ENCODE measurements around the gene TRIM2. TPM values are rescaled to one million over a fixed set of nuclear protein-coding genes. Genes with fewer than 3 reads are reported as not detected.

TRIM2 gene
- polyA plus RNA-seq, 1 experiment: 31.3 TPM

- POLR2A ChIA-PET: no interaction called here
- CTCF ChIA-PET: interaction anchor here (1.1 to 6.6 kb wide), 5 partner anchors 186 to 302 kb away, joined by 3 to 67 read pairs (median 12); no protein-coding TSS in a partner anchor
- no peak overlapping the region for H3K4me3 ChIP-seq (ENCODE audit: low read depth, low read length)
- H3K27me3 ChIP-seq (ENCODE audit: control insufficient read depth, insufficient read depth, low read length): no peaks in the 10 kb centered on the region
- no peak for DNase-seq (ENCODE audit: low read depth, low spot score)
- no peak for TF ChIP-seq CTCF (IDR thresholded peaks at IDR 0.05; ENCODE audit: low read depth, low read length)
- H3K27ac ChIP-seq (ENCODE audit: low read depth, low read length): no peak overlapping the region
- H3K9me3 ChIP-seq (ENCODE audit: control insufficient read depth, insufficient read depth, low read length): no peaks in the 10 kb centered on the region
Observed at GRCh38 chr4:153341575-153342090, 137.4 kb downstream of the TRIM2 start.

GRCh38 chr4:153342751-153343552 lies 138.7 kb downstream of the TRIM2 start:
- H3K4me3 ChIP-seq (ENCODE audit: low read depth, low read length): no peak overlapping the region
- ChIA-PET POLR2A (no interaction called here), CTCF (interaction anchor here (0.6 to 6.6 kb wide), 11 partner anchors 50 to 301 kb away, joined by 3 to 67 read pairs (median 5); partner anchors contain the start of gene TMEM131L)
- TF ChIP-seq CTCF (IDR thresholded peaks at IDR 0.05; ENCODE audit: low read depth, low read length): no peak
- H3K27ac ChIP-seq (ENCODE audit: low read depth, low read length): no peak overlapping the region
- no peak for DNase-seq (ENCODE audit: low read depth, low spot score)
- no peaks in the 10 kb centered on the region for H3K9me3 ChIP-seq (ENCODE audit: control insufficient read depth, insufficient read depth, low read length)
- H3K27me3 ChIP-seq (ENCODE audit: control insufficient read depth, insufficient read depth, low read length): no peaks in the 10 kb centered on the region

- CTCF ChIA-PET: interaction anchor here (0.6 to 6.6 kb wide), 47 partner anchors 8 to 300 kb away, joined by 3 to 105 read pairs (median 4); no protein-coding TSS in a partner anchor
- no peaks in the 10 kb centered on the region for H3K9me3 ChIP-seq (ENCODE audit: control insufficient read depth, insufficient read depth, low read length)
- H3K27ac ChIP-seq (ENCODE audit: low read depth, low read length): no peak within 1 kb of the TSS
- H3K27me3 ChIP-seq (ENCODE audit: control insufficient read depth, insufficient read depth, low read length): no peaks in the 10 kb centered on the region
- peak within 1 kb of the TSS; percentile 79 for H3K4me3 ChIP-seq (ENCODE audit: low read depth, low read length)
- TF ChIP-seq CTCF (IDR thresholded peaks at IDR 0.05; ENCODE audit: low read depth, low read length): peak; percentile 77
- POLR2A ChIA-PET: interaction anchor here (0.7 kb wide), 1 partner anchor 121 kb away, joined by 3 read pairs; no protein-coding TSS in a partner anchor
- no peak for DNase-seq (ENCODE audit: low read depth, low spot score)
Observed at GRCh38 chr4:153344131-153345011, 140.1 kb downstream of the TRIM2 start, which contains the start of gene MND1. Gene MND1, plus strand, starts transcription at chr4:153344688. Its CDS starts 50 bp downstream, at chr4:153344738.

- H3K27ac ChIP-seq (ENCODE audit: low read depth, low read length): no peak overlapping the region
- POLR2A ChIA-PET: interaction anchor here (0.7 to 0.9 kb wide), 2 partner anchors 28 to 120 kb away, joined by 3 to 4 read pairs; no protein-coding TSS in a partner anchor
Observed at GRCh38 chr4:153345012-153345981, 141.1 kb downstream of the TRIM2 start.

More at GRCh38 chr4:153345012-153345981, 141.1 kb downstream of the TRIM2 start:
- 0 out of 2 replicates have a peak, but pooled peaks have one; percentile 4 for TF ChIP-seq CTCF (IDR thresholded peaks at IDR 0.05; ENCODE audit: low read depth, low read length)
- Histone ChIP-seq H3K4me3 (ENCODE audit: low read depth, low read length) (peak overlapping the region; percentile 79), H3K27me3 (ENCODE audit: control insufficient read depth, insufficient read depth, low read length) (no peaks in the 10 kb centered on the region), H3K9me3 (ENCODE audit: control insufficient read depth, insufficient read depth, low read length) (no peaks in the 10 kb centered on the region)
- CTCF ChIA-PET: interaction anchor here (0.9 to 6.6 kb wide), 34 partner anchors 9 to 404 kb away, joined by 3 to 105 read pairs (median 4); partner anchors contain the start of gene TMEM131L
- no peak for DNase-seq (ENCODE audit: low read depth, low spot score)

Data from AG04450 (cell line).